ENCODE data around the gene TCEANC2.
A peak's percentile ranks its signal among the peaks of the same experiment; 100 is the strongest.

The TCEANC2 gene

DNA sequence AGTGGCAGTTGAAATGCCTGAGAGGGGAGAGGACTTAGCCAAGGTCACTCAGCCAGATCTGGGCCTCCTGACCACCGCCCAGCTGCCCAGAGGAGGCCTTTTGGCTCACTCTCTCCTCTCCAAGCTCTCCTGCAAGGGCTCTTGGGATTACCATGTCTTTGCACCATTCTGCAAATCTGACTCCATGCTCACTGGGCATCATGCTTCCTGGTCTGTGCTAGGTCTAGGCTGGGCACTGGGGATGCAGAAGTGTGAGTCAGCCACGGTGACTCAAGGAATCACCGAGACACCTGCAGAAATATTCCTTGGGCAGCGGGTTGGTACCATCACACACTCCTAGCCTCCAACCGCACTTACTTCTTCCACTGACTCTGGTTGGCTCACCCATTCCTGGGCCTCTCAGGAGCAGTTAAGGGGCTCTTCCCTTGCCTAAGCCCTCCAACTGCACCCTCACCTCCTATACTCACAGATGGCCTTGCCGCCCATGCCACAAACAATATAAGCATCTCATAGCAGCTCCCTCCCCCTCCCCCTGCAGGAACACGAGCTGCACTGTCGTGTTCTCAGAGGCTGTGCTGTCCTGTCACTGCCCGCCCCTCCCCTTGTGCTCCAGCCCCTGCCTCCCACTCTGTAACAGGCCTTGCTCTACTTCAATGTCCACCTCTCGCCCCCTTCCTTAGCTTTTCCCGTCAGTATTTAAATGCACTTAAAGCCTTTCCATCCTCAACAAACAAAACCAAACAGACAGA, 64.6 kb downstream of the TCEANC2 start:
- no peak for DNase-seq

DNA sequence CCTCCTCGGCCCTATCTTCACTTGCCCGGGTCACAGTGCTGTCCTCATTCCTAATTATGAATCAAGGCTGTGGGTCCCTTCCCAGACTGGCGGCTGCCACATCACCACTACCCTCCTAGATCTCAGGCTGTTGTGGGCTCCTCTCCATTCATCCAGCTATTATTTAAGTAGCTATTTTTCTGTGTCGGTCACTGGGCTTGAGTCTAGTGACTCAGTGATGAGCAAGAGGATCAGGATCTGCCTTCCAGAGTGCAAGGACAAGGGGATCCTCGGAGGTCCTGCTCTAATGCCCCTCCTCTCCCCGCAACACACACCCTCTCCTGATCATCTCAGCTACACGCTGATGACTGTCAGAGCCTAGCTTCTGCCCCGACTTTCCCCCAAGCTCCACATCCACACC, 65.3 kb downstream of the TCEANC2 start:
- DNase-seq, result no peak

DNA sequence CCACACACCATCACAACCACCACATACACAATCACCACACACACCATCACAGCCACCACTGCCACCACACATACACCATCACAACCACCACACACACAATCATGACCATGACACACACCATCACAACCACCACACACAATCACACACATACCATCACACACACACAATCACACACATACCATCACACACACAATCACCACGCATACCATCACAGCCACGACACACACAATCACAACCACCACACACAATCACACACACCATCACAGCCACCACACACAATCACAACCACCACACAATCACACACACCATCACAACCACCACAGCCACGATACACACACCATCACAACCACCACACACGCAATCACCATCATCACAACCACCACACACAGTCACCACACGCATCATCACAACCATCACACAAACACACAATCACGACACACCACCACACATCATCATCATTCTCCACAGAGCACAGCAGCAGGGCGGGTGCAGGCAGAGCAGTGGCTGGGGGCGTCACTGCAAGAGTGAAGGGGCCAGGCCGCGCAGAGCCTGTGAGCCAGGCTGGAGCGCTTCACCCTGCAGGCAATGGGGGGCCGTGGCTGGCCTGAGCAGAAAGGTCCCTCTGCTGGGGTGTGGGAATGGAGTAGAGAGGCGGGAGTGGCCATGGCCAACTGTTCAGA, 66.8 kb downstream of the TCEANC2 start:
- DNase-seq, result no peak

DNA sequence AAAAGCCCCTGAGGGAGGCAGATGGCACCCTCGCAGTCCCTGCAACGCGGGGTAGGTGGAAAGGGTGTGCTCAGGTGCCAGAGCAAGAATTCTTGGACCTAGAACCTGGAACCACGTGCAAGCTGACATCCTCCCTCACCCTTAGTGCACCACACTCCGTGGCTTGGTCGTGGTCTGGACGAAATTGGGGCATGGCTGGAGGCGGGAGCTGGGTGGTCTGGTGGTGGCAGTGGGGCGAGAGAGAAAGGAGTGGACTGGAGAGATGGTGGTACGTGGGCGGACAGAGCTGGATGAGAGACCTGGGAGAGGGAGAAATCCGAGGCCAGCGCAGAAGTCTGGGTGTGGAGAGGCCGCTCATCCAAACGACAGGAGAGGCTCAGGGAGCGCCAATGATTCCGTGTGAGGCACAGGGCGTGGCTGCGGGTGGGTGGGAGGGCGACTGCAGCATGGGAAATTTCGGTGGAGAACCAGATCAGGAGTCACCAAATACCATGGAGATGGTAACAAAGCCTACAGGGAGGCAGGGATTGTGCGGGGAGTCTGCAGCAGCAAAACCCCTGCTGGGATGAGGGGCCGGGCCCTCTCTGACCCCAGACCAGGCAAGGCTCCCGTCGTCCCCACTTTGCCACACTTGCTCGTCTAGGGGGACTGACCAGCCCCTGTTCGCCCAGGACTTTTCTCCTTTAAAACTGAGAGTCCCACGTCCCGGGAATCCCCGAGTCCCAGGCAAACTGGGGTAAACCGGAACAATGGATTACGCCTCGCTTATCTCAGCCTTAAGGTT, 67.5 kb downstream of the TCEANC2 start:
- no peak for DNase-seq

DNA sequence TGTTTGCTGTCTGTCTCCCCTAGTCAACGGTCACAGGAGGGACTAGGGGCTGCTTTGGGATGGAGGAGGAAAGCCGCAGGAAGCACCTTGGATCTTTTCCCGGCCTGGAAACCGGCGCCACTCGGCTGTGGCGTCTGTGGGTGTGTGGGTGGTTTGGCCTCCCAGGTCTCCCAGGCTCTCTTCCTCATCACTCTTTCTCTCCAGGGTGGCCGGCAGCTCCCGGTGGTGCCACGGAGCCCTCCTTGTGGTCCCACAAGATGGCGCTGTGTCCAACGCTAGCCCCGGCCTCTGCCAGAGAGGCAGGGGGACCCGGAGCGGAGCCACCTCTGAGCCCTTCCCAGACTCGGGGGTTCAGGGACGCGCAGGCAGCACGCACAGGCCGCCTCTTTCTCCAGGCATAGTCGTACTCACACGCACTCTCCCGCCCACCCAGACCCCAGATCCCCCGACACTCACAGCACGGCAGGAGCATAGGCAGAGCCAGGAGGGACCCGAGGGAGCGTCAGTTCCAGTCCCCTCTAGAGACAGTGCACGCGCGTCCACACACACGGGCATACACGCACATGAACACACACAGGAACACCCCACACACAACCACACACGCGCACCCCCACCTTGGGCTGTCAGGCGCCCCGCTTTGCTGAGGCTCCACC, 68.2 kb downstream of the TCEANC2 start:
- peak; percentile 80 for DNase-seq

DNA sequence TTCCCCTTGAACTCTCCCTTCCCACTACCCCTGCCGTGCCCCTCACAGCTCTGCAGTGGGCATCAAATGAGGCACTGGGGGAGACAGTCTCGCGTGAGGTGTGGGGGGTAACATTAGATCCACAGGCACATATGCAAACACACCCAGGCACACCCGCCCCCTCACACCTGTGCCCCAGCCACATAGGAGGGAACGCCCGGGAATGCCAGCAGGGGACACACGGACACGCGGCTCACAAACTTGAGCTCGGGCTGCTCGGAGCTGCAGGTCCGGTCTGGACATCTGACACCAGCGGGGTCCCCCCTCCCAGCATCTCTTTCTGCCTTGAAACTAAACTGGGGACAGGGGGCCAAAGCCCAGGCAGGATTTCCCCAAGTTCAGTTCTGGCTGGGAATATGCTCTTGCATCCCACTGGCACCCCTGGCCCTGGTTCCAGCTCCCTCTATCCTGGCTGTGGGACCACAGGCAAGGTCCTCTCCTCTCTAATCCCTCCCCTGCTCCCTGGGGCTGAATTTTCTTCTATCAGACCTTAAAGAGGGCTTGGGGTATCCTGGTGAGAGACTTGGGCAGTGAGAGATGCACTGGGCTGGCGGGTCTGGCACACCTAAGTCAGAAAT, 68.8 kb downstream of the TCEANC2 start:
- DNase-seq, result no peak

DNA sequence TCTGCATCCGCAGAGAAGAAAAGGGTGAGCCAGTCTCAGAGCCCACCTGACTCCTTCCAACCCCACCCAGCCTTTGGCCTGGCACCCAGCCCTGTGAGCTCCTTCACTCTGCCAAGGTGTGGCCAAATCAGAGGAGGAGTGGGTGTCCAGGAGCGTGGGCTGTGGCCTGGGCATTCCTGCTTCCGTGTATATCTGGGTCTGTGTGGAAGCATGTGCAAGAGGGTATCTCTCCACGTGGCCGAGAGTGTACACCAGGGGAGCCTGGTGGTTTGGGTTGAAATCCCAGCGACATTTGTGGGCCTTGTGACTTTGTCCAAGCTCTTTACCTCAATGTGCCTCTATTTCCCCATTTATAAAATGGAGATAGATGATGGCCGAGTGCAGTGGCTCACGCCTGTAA, 69.6 kb downstream of the TCEANC2 start:
- no peak for DNase-seq

DNA sequence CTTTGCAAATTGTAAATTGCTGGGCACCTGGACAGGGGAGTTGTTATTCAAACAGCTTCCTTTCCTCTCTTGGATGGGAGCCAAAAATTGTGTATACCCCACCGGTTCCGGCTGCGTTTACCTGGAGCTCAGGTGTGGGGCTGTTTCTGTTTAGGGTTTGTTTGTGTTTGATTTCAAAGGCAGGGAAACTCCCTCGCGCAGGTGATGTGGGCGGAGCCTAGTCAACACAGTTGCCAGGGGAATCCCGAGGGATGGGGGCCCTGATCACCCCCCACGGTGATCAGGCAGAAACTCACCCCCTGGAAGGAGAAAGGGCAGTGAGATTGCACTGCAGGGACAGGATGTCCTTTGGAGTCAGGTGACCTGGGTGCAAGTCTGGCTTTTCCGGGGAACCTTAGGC, 71.1 kb downstream of the TCEANC2 start:
- no peak for DNase-seq

DNA sequence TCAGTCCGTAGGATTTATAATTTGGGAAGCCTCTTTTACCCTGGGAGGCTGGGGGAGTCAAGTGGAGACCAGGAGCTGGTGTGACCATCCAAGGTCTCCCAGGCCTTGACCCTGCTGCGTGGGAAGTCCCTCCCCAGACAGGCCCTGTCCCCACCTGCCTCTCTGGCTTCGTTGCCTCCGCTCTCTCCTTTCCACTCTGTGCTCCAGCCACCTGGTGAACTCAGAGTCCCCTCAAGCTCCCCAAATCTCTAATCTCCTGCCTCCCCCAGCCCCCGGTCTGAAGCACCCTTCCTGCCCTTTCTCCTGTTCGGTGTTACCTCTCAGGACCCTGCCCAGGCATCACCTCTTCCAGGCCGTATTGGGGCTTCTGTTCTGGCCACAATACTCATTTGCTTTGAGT, 71.5 kb downstream of the TCEANC2 start:
- DNase-seq, result no peak

DNA sequence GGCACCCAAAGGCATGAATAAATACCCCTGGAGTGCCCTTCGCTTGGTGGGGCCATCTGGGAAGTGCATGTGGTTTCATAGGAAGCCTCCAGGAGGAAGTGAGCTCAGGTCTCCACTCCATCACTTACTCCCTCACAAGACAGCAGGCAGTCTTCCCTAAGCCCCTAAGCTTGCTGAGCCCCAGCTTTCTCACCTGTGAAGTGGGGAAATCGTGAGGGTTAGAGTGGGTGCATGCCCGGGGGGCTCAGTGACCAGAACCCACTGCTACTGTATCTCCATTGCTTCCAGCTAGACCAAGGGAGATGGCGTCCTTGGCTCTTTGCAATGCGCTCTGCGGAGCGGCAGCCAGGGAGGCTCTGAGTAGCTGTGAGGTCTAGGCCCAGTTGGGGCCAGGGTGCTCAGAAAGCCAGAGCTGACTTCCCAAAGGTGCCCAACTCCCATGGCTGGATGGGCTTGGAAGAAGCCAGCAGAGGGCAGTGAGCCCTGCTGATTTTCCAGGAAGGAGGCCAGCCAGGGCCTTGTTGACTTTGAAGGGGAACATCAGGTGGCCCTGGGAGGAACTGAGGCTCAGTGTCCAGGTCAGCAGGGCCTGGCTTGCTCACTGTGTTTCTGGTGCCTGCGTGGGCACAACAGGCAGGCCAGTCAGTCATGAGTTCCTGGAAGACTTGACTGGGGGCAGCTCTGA, 72.1 kb downstream of the TCEANC2 start:
- DNase-seq, result peak; percentile 17

DNA sequence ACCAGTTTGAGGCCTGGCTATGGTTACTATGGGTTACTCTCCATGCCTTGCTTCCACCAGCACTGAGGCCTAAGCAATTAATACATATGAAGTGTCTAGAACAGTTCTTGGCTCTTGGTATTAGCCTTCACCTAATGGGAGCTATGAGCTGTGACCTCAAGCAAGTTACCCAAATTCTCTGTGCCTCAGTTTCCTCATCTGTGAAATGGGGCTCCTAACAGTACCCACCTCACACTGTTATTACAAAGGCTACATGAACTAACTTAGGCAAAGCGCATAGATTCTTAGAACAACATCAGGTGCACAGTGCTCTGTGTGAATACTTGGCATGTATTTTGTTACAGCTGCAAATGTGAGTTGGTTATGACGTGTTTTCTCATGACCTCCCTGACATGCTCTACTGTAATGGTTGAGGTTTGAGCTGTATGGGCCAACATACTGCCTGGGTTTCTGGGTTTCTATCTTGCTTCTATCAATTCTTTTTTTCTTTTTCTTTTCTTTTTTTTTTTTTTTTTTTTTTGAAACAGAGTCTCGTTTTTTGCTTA, 72.9 kb downstream of the TCEANC2 start:
- DNase-seq, result no peak

DNA sequence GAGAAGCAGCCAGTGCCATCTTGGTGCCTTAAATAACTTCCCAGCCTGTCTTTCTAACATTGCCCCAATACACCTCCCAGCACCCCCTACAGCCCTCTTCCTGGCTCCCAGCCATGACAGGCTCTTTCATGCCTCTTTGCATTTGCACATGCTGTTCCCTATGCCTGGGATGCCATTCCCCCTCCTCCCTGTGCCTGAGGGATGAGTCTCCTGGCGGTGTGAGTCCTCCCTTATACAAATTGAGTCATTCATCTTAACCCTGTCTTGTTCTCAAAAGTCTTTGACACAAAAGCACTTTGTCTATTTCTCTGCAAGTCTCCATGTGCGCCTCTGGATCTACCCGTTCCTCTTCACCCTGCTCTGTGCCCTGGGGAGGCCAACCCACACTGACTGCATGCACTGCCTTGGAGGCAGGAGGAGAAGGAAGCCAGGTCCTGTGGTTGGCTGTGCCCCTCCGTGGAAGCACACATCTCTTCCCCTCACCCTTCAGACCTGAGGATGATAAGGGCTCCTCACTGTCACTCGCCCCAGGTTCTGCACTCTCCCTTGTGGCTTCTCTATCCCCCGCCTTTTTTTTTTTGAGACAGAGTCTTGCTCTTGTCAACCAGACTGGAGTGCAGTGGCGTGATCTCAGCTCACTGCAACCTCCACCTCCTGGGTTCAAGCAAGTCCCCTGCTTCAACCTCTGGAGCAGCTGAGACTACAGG, 74.3 kb downstream of the TCEANC2 start:
- no peak for DNase-seq

DNA sequence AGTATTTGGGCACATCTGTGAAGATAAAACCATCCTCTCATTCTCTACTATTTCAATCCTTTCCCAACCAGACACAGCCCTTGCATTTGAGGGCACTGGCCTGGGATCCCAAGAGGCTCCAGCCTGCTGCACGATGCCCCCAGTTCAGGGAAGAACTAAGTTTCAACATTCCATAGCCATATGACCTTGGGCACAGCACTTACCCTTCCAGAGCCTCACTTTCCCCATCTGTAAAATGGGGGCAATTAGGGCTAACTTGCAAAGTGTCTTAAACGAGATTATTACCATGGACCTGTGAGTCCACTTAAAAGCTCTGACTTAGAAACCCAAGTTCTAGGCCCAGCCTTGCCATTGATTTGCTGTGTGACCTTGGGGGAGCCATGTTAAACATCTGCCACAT, 76.5 kb downstream of the TCEANC2 start:
- no peak for DNase-seq

DNA sequence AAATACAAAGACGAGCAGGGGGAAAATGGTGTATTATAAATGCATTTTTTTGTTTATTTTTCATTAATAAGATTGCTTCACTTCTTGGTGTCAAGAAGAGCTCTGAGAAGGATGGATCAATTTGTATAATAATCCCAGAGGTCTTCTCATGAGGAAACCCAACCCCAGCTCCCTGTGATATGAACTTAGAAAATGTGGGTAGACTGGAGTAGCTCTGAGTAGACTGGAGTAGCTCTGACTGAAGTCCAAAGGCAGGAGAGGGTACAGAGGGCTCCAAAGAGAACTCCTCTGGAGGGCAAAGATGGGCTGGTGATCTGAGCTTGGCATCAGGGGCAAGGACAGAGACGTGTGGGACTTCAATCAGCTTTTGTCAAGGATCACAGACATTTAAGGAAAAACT, 78.0 kb downstream of the TCEANC2 start:
- DNase-seq, result no peak

DNA sequence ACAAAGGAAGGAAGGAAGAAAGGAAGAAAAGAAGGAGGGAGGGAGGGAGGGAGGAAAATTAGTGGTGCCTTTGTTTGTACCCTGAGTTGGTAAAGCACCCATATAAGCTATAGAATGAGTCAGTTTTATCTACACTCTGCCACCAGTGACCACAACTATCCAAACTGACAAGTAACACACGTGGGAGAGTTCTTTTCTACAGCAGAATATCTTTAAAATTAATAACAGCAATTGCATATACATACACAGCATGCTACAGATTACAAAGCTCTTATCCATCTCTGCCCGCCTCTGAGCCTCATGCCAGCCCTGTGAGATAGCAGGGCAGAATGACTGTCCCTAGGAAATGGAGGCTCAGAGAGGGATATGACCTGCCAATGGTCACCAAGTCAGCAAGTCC, 79.1 kb downstream of the TCEANC2 start:
- DNase-seq, result peak; percentile 51

DNA sequence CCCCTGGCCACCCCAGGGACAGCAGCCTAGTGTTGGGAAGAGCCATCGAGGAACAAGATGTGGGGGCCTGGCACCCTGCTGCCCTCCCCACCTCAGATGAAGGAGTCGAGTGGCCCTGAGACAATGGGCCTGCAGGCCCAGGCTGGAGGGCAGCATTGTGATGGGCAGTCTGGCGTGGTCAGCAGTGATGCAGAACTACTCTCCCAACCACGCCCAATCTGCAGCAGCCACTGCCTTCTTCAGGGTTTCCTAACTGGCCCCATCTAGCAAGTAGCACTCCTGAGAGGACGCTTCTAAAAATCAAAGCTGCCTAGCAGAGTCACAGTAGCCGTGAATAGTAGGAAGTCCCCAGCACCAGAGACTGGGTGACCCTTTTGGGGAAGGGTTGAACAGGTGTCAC, 80.9 kb downstream of the TCEANC2 start:
- DNase-seq, result no peak

DNA sequence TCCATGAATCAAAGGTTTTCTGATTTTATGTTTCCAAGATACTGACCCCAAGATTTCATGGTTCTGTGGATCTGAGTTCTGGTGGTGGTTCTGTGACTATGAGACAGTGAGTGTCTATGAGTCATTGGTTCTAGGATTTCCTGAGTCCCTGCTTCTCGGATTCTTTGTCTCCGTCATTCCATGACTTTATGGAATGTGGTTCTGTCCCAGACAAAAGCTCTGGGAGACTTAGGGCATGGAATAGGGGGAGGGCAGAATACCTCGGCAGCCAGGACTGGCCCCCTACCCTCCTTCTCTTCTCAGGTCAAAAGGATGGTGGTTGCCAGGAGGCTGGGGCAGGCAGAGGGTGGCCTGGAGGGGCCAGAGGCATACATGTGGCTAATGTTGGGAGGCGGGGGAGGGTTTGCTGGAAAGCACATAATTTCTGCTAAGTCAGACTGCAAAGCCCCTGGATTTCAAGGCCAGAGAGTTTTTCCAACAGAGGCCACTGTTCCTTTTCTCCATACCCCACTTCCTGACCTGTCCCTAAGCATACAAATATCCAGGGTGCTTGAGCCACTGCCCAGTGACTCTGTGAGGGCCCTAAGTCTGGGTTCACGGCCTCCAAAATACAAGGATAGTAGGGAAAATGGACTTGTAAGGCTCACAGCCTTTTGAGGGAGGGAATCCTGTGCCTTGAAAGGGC, 82.2 kb downstream of the TCEANC2 start:
- no peak for DNase-seq

DNA sequence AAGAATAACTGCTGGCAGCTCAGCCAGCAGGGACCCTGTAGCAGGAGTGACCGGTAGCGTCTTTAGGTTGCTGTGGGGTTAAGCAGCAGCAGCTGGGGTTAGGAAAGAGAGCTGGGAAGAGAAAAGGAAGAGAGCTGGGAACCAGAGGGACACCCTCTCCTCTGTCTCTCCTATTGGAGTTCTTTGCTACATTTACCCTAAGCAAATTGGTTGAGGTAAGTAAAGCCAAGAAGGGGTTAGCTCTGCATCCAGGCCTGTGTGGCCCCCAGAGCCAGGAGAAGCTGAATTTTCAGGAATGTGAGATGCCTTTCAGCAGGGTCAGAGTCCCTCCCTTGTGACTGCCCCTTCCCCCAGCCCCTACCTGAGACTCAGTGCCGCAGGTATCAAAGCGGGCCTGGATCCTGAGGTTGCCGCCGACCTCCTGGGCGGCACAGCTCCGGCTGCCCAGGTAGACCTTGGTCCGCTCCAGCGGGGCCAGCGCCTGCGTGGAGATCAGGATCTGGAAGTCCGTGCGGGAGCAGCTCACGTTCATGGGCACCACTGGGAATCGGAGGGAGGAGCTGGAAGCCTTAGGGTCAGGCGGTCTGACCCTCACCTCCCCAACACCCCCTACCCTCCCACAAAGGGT, 83.0 kb downstream of the TCEANC2 start:
- DNase-seq, result no peak

DNA sequence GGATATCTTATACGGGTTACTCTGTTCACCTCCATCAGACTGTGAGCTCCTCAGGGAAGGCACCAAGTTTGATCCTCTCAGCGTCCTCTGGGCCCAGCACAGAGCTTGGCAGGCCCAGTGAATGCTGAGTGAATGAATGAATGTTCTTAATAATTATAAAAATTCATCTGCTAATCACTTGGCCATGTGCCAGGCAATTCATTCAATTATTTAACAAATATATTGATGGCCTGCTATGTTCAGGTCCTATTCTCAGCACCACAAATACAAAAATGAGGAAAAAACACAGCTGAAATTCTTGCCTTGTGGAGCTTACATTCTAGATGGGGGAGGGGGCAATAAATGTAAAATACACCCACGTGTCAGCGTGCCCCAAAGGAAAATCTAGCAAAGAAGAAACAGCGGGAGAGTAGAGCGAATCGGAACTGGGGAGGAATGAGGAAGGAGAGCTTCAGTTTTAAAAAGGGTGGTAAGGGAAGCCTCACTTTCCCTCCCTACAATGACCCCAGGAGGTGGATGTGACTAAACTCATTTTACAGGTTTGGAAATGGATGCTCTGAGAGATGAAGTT, 83.6 kb downstream of the TCEANC2 start:
- no peak for DNase-seq

DNA sequence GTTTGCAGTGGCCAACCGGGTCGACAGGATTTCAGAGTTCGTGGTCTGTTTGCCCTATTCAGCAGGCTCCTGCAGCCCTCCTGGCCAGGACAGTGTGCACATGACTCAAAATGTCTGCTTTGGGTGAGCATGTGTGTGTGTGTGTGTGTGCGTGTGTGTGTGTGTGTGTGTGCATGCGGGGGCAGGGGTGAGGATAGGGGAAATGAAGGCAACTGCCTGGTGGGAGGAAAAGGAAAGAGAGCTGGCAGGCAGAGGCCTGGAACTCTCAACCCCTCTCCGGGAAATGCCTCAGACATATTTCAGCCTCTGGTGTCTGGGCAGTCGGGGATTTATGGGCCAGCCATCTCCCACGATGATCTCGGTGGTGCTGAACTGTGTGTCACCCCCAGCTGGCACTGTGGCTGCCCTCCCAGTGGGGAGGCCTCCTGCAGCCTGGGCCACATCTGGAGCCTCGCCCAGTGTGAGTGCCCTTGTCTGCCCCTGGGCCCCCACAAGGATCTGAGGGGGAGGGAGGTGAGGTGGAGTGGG, 84.2 kb downstream of the TCEANC2 start:
- no peak for DNase-seq
